ENCODE results near the gene TACR1.

The TACR1 gene

GRCh38 chr2:75018162-75018561 is 181.2 kb downstream of the TACR1 start:
- DNase-seq (ENCODE audit: low spot score), result no peak

- no peak for DNase-seq (ENCODE audit: low spot score)
These were observed 187.2 kb downstream of the TACR1 start for GRCh38 chr2:75012080-75012479.

GRCh38 chr2:75010571-75010970 is 188.7 kb downstream of the TACR1 start:
- no peak for DNase-seq (ENCODE audit: low spot score)

GRCh38 chr2:75007819-75008218 is 191.5 kb downstream of the TACR1 start:
- no peak for DNase-seq (ENCODE audit: low spot score)

- no peak for DNase-seq (ENCODE audit: low spot score)
These were observed 192.3 kb downstream of the TACR1 start for GRCh38 chr2:75007061-75007460.

GRCh38 chr2:75006041-75006440 is 193.3 kb downstream of the TACR1 start:
- DNase-seq (ENCODE audit: low spot score), result no peak

GRCh38 chr2:75003773-75004172 is 195.5 kb downstream of the TACR1 start:
- no peak for DNase-seq (ENCODE audit: low spot score)

- DNase-seq (ENCODE audit: low spot score), result no peak
These were observed 196.0 kb downstream of the TACR1 start for GRCh38 chr2:75003276-75003675.

GRCh38 chr2:75002007-75002406 is 197.3 kb downstream of the TACR1 start:
- DNase-seq (ENCODE audit: low spot score), result no peak

GRCh38 chr2:74999468-74999867 is 199.9 kb downstream of the TACR1 start:
- no peak for DNase-seq (ENCODE audit: low spot score)

Measured in kidney capillary endothelial cell (primary cell).